Measurements from ENCODE around the gene MICAL2. TPM values are rescaled to one million over a fixed set of nuclear protein-coding genes. Genes with fewer than 3 reads are reported as not detected.

MICAL2 gene
- total RNA-seq, 1 experiment from 2014 or later = 62.9 TPM

DNA sequence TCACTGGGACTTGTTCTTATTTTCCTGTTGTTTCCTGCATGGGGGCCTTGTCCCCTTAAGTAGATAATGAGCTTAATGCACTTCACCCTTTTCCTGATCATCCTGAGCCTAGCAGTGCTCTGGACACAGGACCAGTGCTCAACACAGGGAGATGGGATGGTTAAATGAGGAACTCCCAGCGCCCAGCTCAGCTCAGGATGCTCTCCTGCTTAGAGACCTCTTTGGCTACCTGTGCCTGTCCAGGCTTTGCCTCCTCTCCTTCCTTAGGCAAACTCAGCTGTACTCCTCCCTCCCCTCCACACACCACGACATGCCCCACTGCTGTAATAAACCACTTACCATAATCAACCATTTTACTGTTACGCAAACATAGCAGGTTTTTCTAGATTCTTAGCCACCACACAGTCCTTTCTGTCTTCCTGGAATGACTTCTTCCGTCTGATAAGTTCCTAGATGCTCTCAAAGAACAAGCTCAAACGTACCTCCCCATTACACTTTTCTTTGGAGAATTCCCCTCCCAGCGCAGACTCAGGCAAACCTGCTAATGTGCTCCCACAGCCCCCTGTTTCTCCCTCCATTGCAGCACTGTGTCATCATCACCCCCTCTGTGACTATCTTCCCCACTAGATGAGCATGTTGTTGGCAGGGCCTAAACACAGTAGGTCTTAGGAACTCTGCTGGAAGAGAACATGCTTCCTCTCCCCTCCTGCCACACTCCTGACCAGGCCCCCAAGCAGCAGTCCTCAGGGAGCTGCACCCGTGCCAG lies 113.6 kb downstream of the MICAL2 start:
- H3K9me2 ChIP-seq (replicated peaks; ENCODE audit: low read length) = no peaks in the 10 kb centered on the region
- peak overlapping the region; percentile 89 for H3K9ac ChIP-seq (ENCODE audit: low read length)
- peak overlapping the region; percentile 74 for H3K4me2 ChIP-seq (ENCODE audit: low read length)
- peaks cover 29% of the 10 kb centered on the region for H3K4me1 ChIP-seq (ENCODE audit: insufficient read depth, low read length)
- H2AFZ ChIP-seq (ENCODE audit: low read length) = no peak overlapping the region
- H3K79me2 ChIP-seq (ENCODE audit: low read length) = no peaks in the 10 kb centered on the region
- intact Hi-C loops (cut with micrococcal nuclease) = no loop called here
- H3F3A ChIP-seq (ENCODE audit: low read length, unreplicated experiment) = no peaks in the 10 kb centered on the region
- H3K9me3 ChIP-seq (ENCODE audit: low read length) = no peaks in the 10 kb centered on the region
- peaks cover 31% of the 10 kb centered on the region for H3K36me3 ChIP-seq (ENCODE audit: low read depth, low read length)
- ATAC-seq (peak; percentile 37), DNase-seq (peak; percentile 64)
- no peaks in the 10 kb centered on the region for H4K20me1 ChIP-seq (ENCODE audit: low read length)
- H3K27ac ChIP-seq (ENCODE audit: low read length) = peak overlapping the region; percentile 99
- no peak overlapping the region for H3K4me3 ChIP-seq (ENCODE audit: low read length)
- TF ChIP-seq EZH2 (IDR thresholded peaks at IDR 0.05; ENCODE audit: low read length, unreplicated experiment) (no peak), EZH2phosphoT487 (IDR thresholded peaks at IDR 0.05; ENCODE audit: borderline replicate concordance, low read length) (no peak)
- TF ChIP-seq, protein P1, sequence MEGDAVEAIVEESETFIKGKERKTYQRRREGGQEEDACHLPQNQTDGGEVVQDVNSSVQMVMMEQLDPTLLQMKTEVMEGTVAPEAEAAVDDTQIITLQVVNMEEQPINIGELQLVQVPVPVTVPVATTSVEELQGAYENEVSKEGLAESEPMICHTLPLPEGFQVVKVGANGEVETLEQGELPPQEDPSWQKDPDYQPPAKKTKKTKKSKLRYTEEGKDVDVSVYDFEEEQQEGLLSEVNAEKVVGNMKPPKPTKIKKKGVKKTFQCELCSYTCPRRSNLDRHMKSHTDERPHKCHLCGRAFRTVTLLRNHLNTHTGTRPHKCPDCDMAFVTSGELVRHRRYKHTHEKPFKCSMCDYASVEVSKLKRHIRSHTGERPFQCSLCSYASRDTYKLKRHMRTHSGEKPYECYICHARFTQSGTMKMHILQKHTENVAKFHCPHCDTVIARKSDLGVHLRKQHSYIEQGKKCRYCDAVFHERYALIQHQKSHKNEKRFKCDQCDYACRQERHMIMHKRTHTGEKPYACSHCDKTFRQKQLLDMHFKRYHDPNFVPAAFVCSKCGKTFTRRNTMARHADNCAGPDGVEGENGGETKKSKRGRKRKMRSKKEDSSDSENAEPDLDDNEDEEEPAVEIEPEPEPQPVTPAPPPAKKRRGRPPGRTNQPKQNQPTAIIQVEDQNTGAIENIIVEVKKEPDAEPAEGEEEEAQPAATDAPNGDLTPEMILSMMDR (conservative IDR thresholded peaks at IDR 0.05; ENCODE audit: low read depth, low read length) = no peak
- TSS peak; percentile 75 for BruUV-seq (replicated peaks)
- H3K27me3 ChIP-seq (ENCODE audit: low read length) = no peaks in the 10 kb centered on the region
- POLR2A ChIA-PET (ENCODE audit: unreplicated experiment) = interaction anchor here (0.6 to 1.1 kb wide), 2 partner anchors 9 to 10 kb away, joined by 3 to 6 read pairs; no protein-coding TSS in a partner anchor
- CTCF ChIA-PET = interaction anchor here (0.7 to 1.1 kb wide), 2 partner anchors 12 to 253 kb away, joined by 3 read pairs; no protein-coding TSS in a partner anchor

GRCh38 chr11:12224537-12224893 lies 114.1 kb downstream of the MICAL2 start:
- H3K9ac ChIP-seq (ENCODE audit: low read length) = peak overlapping the region; percentile 89
- no peak for TF ChIP-seq EZH2phosphoT487 (IDR thresholded peaks at IDR 0.05; ENCODE audit: borderline replicate concordance, low read length)
- TF ChIP-seq EZH2 (IDR thresholded peaks at IDR 0.05; ENCODE audit: low read length, unreplicated experiment) = no peak
- H3K4me1 ChIP-seq (ENCODE audit: insufficient read depth, low read length) = peaks cover 35% of the 10 kb centered on the region
- H3K4me3 ChIP-seq (ENCODE audit: low read length) = no peak overlapping the region
- no peaks in the 10 kb centered on the region for H3F3A ChIP-seq (ENCODE audit: low read length, unreplicated experiment)
- H3K9me3 ChIP-seq (ENCODE audit: low read length) = no peaks in the 10 kb centered on the region
- intact Hi-C loops (cut with micrococcal nuclease) = no loop called here
- H3K79me2 ChIP-seq (ENCODE audit: low read length) = no peaks in the 10 kb centered on the region
- CTCF ChIA-PET = interaction anchor here (0.5 to 1.1 kb wide), 2 partner anchors 11 to 12 kb away, joined by 3 read pairs; no protein-coding TSS in a partner anchor
- H3K9me2 ChIP-seq (replicated peaks; ENCODE audit: low read length) = no peaks in the 10 kb centered on the region
- BruUV-seq (replicated peaks) = no TSS peak
- peak overlapping the region; percentile 99 for H3K27ac ChIP-seq (ENCODE audit: low read length)
- peak overlapping the region; percentile 74 for H3K4me2 ChIP-seq (ENCODE audit: low read length)
- H2AFZ ChIP-seq (ENCODE audit: low read length) = no peak overlapping the region
- POLR2A ChIA-PET (ENCODE audit: unreplicated experiment) = interaction anchor here (1.1 kb wide), 1 partner anchor 9 kb away, joined by 6 read pairs; no protein-coding TSS in a partner anchor
- no peaks in the 10 kb centered on the region for H3K27me3 ChIP-seq (ENCODE audit: low read length)
- ATAC-seq = peak; percentile 77
- H4K20me1 ChIP-seq (ENCODE audit: low read length) = no peaks in the 10 kb centered on the region
- peak; percentile 87 for DNase-seq
- H3K36me3 ChIP-seq (ENCODE audit: low read depth, low read length) = peaks cover 31% of the 10 kb centered on the region

DNA sequence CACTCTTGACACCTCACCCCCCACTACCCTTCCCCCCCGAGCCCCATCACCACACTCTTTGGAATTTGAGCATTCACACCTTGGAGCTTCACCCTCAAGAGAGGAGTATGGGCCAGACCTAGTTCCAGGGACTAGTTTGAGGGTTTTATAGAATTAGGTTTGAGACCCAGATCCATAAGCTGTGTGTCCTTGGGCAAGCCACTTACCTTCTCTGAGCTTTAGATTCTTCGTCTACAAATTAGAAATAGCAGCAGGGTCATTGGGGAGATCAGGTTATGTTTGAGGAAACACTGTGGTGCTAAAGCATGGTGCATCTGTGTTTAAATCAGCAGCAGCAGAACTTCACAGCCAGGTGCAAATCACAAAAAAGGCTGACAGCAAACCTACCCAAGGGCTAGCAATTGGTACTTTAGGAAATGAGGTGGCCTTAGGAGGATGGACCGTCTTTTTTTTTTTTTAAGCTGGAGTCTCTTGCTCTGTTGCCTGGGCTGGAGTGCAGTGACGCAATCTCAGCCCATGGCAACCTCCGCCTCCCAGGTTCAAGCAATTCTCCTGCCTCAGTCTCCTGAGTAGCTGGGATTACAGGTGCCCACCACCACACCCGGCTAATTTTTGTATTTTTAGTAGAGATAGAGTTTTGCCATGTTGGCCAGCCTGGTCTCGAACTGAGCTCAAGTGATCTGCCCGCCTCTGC lies 114.8 kb downstream of the MICAL2 start:
- peaks cover 42% of the 10 kb centered on the region for H3K4me1 ChIP-seq (ENCODE audit: insufficient read depth, low read length)
- TF ChIP-seq, protein P1 (conservative IDR thresholded peaks at IDR 0.05; ENCODE audit: low read depth, low read length) = no peak
- no peak for TF ChIP-seq EZH2phosphoT487 (IDR thresholded peaks at IDR 0.05; ENCODE audit: borderline replicate concordance, low read length)
- no peak for TF ChIP-seq EZH2 (IDR thresholded peaks at IDR 0.05; ENCODE audit: low read length, unreplicated experiment)
- no peaks in the 10 kb centered on the region for H3K79me2 ChIP-seq (ENCODE audit: low read length)
- H3K27me3 ChIP-seq (ENCODE audit: low read length) = no peaks in the 10 kb centered on the region
- H3F3A ChIP-seq (ENCODE audit: low read length, unreplicated experiment) = no peaks in the 10 kb centered on the region
- CTCF ChIA-PET = interaction anchor here (0.5 kb wide), 1 partner anchor 10 kb away, joined by 3 read pairs; no protein-coding TSS in a partner anchor
- DNase-seq (no peak), ATAC-seq (no peak)
- peak overlapping the region; percentile 99 for H3K27ac ChIP-seq (ENCODE audit: low read length)
- intact Hi-C loops (cut with micrococcal nuclease) = no loop called here
- peaks cover 37% of the 10 kb centered on the region for H3K36me3 ChIP-seq (ENCODE audit: low read depth, low read length)
- H2AFZ ChIP-seq (ENCODE audit: low read length) = no peak overlapping the region
- H4K20me1 ChIP-seq (ENCODE audit: low read length) = no peaks in the 10 kb centered on the region
- H3K4me3 ChIP-seq (ENCODE audit: low read length) = no peak overlapping the region
- POLR2A ChIA-PET (ENCODE audit: unreplicated experiment) = interaction anchor here (1.1 kb wide), 1 partner anchor 8 kb away, joined by 6 read pairs; no protein-coding TSS in a partner anchor
- no peaks in the 10 kb centered on the region for H3K9me3 ChIP-seq (ENCODE audit: low read length)
- no peak overlapping the region for H3K4me2 ChIP-seq (ENCODE audit: low read length)
- peak overlapping the region; percentile 72 for H3K9ac ChIP-seq (ENCODE audit: low read length)
- no peaks in the 10 kb centered on the region for H3K9me2 ChIP-seq (replicated peaks; ENCODE audit: low read length)
- no TSS peak for BruUV-seq (replicated peaks)

All from PC-3 (cell line).